Esophagus squamous epithelium (tissue), 5 donors: ENCODE results near the gene CSRNP3. TPM values are rescaled to one million over a fixed set of nuclear protein-coding genes. Genes with fewer than 3 reads are reported as not detected.

Experiments used
- DNase-seq: peaks from one replicate; lab custom pipeline; 2025; lab: John Stamatoyannopoulos, UW
- H3K27ac ChIP-seq, 4 donors: fragments of 200-600 bp; sonication (generic); one replicate each; pipeline ENCODE4 v1.5.1; 2016 to 2019; ENCODE audit warnings: mild to moderate bottlenecking in 1 of 4
- H3K27me3 ChIP-seq, 4 donors: fragments of 200-600 bp; sonication (generic); 1 replicate in 3 of 4; 2 replicates in 1 of 4; pipeline versions ENCODE4 v1.5.1 to v1.6.0; 2017 to 2021; ENCODE audit warnings: antibody characterized with exemption in 1 of 4
- H3K36me3 ChIP-seq, 3 donors: fragments of 200-600 bp; sonication (generic); one replicate each; pipeline ENCODE4 v1.5.1; 2016 to 2019
- H3K4me1 ChIP-seq, 3 donors: fragments of 200-600 bp; sonication (generic); one replicate each; pipeline ENCODE4 v1.5.1; 2017 to 2019
- H3K4me3 ChIP-seq, 4 donors: fragments of 200-600 bp; sonication (generic); 1 replicate in 3 of 4; 2 replicates in 1 of 4; pipeline ENCODE4 v1.5.1; 2016 to 2019; ENCODE audit warnings: mild to moderate bottlenecking in 2 of 4, moderate library complexity in 1 of 4
- H3K9me3 ChIP-seq, 3 donors: fragments of 200-600 bp; sonication (generic); one replicate each; pipeline ENCODE4 v1.5.1; 2016 to 2019
- POLR2A ChIP-seq, 4 donors: fragments of 450-650 bp; IDR thresholded peaks; one replicate each; pipeline ENCODE4 v1.6.1; 2017; ENCODE audit warnings: antibody characterized with exemption in 4 of 4, mild to moderate bottlenecking in 4 of 4, moderate library complexity in 3 of 4
- WGBS, 2 donors: methylation state at CpG; one replicate each; pipeline ENCODE4 v1.1.5; 2018; 5-methylcytosine and 5-hydroxymethylcytosine counted together
- intact Hi-C: fragments of 100-400 bp; cut with DNase I; formaldehyde crosslinking; loops from one replicate; pipeline ENCODE4 v1.15.0; 2022
- total RNA-seq, 4 donors: library from RNA; depleted of rRNA; stranded (reverse); fragments of >200 nt; gene quantifications; one replicate each; pipeline ENCODE4 v1.1.0, GENCODE V29; 2016
- TF ChIP-seq, protein P1 (sequence below), 6 experiments: fragments of 450-650 bp in 4 of 6; fragments of 200-600 bp in 2 of 6; sonication (generic) in 2 of 6; IDR thresholded peaks; one replicate each; pipeline ENCODE4 v1.5.1; 2016 to 2019; ENCODE audit warnings: antibody characterized with exemption in 6 of 6, mild to moderate bottlenecking in 4 of 6, moderate library complexity in 4 of 6
- donor health status: DM: yes; HTN: yes; CAD: no.

The CSRNP3 gene
- total RNA-seq, 4 donors from 2014 or later: 0.57 to 1.5 (median 0.81) TPM

DNA sequence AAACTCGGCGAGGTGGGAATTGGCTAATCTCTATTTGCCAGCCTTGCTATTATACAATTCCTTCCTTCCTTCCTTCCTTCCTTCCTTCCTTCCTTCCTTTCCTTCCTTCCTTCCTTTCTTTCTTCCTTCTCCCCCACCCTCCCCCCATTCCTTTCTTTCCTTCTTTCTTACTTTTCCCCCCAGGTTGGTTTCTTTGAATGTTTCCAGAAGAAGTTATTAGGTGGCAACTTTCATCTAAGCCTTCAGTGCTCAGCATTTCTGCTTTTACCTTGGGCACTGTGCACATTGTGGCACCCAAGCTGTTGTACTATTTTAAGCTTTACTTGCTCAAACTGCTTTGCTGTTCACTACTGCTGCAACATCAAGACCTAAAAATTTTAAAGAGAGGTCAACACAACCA is 17.2 kb upstream of the CSRNP3 start:
- no peaks in the 10 kb centered on the region for H3K4me1 ChIP-seq
- no peaks in the 10 kb centered on the region for H3K27me3 ChIP-seq
- TF ChIP-seq POLR2A (IDR thresholded peaks at IDR 0.05): no peak
- TF ChIP-seq, protein P1, sequence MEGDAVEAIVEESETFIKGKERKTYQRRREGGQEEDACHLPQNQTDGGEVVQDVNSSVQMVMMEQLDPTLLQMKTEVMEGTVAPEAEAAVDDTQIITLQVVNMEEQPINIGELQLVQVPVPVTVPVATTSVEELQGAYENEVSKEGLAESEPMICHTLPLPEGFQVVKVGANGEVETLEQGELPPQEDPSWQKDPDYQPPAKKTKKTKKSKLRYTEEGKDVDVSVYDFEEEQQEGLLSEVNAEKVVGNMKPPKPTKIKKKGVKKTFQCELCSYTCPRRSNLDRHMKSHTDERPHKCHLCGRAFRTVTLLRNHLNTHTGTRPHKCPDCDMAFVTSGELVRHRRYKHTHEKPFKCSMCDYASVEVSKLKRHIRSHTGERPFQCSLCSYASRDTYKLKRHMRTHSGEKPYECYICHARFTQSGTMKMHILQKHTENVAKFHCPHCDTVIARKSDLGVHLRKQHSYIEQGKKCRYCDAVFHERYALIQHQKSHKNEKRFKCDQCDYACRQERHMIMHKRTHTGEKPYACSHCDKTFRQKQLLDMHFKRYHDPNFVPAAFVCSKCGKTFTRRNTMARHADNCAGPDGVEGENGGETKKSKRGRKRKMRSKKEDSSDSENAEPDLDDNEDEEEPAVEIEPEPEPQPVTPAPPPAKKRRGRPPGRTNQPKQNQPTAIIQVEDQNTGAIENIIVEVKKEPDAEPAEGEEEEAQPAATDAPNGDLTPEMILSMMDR (IDR thresholded peaks at IDR 0.05): no peak
- DNase-seq: no peak
- no peaks in the 10 kb centered on the region for H3K9me3 ChIP-seq
- H3K36me3 ChIP-seq: no peaks in the 10 kb centered on the region
- 78 to 79% methylated on average over 2 of the region's 2 CpGs for WGBS, 2 donors
- H3K27ac ChIP-seq: no peak overlapping the region
- no peak overlapping the region for H3K4me3 ChIP-seq
- intact Hi-C loops: no loop called here

DNA sequence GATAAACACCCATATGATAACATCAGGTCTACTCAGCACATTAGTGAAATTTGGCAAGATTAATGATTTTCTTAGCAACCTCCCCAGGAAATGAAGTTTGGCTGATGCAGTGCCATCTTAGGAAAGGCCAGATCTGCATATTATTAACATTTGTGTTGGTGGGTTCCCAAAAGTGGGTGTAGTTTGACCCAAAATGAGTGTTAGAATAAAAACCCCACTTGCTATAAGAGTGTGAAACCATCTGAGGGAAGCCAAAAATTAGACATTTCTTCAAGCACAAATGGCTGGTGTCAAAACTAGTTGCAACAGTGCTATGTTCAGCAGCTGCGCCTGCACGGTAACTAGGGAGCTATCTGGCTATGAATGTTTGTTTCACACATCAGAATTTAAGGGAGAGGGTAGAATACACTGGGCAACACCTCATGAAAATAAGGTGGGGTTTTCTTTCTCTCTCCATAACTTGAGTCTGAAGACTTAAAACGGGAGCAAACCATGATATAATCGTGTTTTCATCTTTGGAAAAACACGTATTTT is 15.9 kb upstream of the CSRNP3 start:
- Histone ChIP-seq H3K36me3 (no peaks in the 10 kb centered on the region), H3K4me1 (no peaks in the 10 kb centered on the region), H3K27me3 (no peaks in the 10 kb centered on the region), H3K4me3 (no peak overlapping the region), H3K27ac (no peak overlapping the region), H3K9me3 (no peaks in the 10 kb centered on the region)
- DNase-seq: no peak
- WGBS, 2 donors: 89 to 90% methylated on average over 5 of the region's 5 CpGs
- intact Hi-C loops: no loop called here
- TF ChIP-seq, protein P1 (IDR thresholded peaks at IDR 0.05): no peak
- no peak for TF ChIP-seq POLR2A (IDR thresholded peaks at IDR 0.05)

GRCh38 chr2:165454905-165455304 is 14.6 kb upstream of the CSRNP3 start:
- H3K9me3 ChIP-seq: no peaks in the 10 kb centered on the region
- H3K4me3 ChIP-seq: no peak overlapping the region
- no peaks in the 10 kb centered on the region for H3K27me3 ChIP-seq
- intact Hi-C loops: no loop called here
- 76 to 83% methylated on average over 1 of the region's 1 CpG for WGBS, 2 donors
- DNase-seq: no peak
- TF ChIP-seq POLR2A (IDR thresholded peaks at IDR 0.05): no peak
- TF ChIP-seq, protein P1 (IDR thresholded peaks at IDR 0.05): no peak
- H3K4me1 ChIP-seq: no peaks in the 10 kb centered on the region
- no peak overlapping the region for H3K27ac ChIP-seq
- H3K36me3 ChIP-seq: no peaks in the 10 kb centered on the region

DNA sequence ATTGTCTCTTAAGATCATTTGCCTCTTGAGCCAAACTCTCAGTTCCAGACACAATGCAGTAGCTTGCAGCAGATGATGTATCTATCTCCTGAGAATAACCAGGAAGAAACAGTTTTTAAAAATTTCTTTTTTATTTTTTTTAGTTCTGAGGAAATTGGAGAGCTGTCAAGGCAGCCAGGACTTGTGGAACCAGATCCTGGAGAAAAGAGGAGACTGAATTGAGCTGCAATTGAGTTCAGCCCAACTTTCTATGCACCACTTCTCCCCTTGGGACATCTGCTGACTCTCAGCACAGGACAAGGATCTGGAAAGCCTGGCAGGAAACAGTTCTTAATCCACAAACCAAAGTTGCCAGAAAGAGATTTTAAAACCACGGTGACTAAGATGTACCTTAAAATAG is 13.5 kb upstream of the CSRNP3 start:
- no peak for DNase-seq
- no peaks in the 10 kb centered on the region for H3K27me3 ChIP-seq
- TF ChIP-seq POLR2A (IDR thresholded peaks at IDR 0.05): no peak
- TF ChIP-seq, protein P1 (IDR thresholded peaks at IDR 0.05): no peak
- 5 to 7% methylated on average over 1 of the region's 1 CpG for WGBS, 2 donors
- no peak overlapping the region for H3K27ac ChIP-seq
- no peaks in the 10 kb centered on the region for H3K9me3 ChIP-seq
- intact Hi-C loops: no loop called here
- H3K4me3 ChIP-seq: no peak overlapping the region
- H3K4me1 ChIP-seq: no peaks in the 10 kb centered on the region
- H3K36me3 ChIP-seq: no peaks in the 10 kb centered on the region

DNA sequence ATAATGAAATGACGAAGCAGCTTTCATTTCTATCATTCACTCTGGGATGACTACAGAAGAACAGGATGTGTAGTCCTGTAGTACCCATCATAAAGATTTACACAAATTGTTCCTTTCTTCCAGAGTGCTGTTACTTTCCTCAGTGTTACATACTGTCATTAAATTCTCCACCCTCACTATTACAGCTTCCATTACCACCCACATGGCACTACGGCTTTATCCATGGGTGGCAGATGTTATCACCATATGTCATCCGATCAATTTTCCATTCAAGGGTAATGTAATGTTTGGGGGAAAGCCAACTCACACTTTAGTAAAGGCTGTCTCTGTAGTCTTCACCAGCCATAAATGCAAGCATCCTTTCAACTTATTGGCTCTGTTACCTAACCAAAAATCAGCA is 7.1 kb upstream of the CSRNP3 start:
- intact Hi-C loops: no loop called here
- Histone ChIP-seq H3K4me1 (no peaks in the 10 kb centered on the region), H3K27ac (no peak overlapping the region), H3K4me3 (no peak overlapping the region), H3K36me3 (no peaks in the 10 kb centered on the region), H3K9me3 (no peaks in the 10 kb centered on the region), H3K27me3 (no peaks in the 10 kb centered on the region)
- TF ChIP-seq POLR2A (IDR thresholded peaks at IDR 0.05): no peak
- TF ChIP-seq, protein P1 (IDR thresholded peaks at IDR 0.05): no peak
- WGBS, 2 donors: 91 to 92% methylated on average over 3 of the region's 3 CpGs
- DNase-seq: no peak
